ENCODE data around the gene CSNK1G2.

The CSNK1G2 gene

DNA sequence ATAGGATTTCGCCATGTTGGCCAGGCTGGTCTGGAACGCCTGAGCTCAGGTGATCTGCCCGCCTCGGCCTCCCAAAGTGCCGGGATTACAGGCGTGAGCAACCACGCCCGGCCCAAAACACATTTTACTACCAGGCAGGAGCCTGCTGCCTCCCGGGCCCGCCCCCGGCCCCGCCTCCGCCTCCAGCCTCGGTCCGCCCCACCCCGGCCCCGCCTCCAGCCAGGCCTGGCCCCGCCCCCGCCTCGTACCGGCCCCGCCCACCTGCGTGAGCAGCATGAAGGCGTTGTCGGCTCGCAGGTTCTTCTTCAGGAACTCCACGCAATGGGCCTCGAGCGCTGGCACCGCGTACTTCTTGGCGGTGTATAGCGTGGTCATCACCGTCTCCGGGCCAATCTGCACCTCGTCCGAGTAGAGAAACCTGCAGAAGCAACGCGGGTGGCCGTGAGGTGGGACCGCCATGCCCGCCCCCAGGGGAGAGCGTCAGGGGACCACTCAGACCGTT lies 51.8 kb downstream of the CSNK1G2 start:
- H3K36me3 ChIP-seq (ENCODE audit: control insufficient read depth, insufficient read depth, low read length): peaks cover 50% of the 10 kb centered on the region
- no peaks in the 10 kb centered on the region for H3K27me3 ChIP-seq (ENCODE audit: control insufficient read depth, insufficient read depth, low read length)
- H3K9ac ChIP-seq (ENCODE audit: low read depth, low read length): no peak overlapping the region
- no peaks in the 10 kb centered on the region for H3K4me1 ChIP-seq (ENCODE audit: control insufficient read depth, insufficient read depth, low read length)
- H3K4me3 ChIP-seq (ENCODE audit: low read depth, low read length): no peak overlapping the region
- H3K9me3 ChIP-seq (ENCODE audit: control insufficient read depth, insufficient read depth, low read length): no peaks in the 10 kb centered on the region
- H3K27ac ChIP-seq (ENCODE audit: low read depth, low read length): no peak overlapping the region

GRCh38 chr19:1997353-1998233 lies 56.6 kb downstream of the CSNK1G2 start:
- Histone ChIP-seq H3K27me3 (ENCODE audit: control insufficient read depth, insufficient read depth, low read length) (no peaks in the 10 kb centered on the region), H3K36me3 (ENCODE audit: control insufficient read depth, insufficient read depth, low read length) (peaks cover 33% of the 10 kb centered on the region), H3K4me1 (ENCODE audit: control insufficient read depth, insufficient read depth, low read length) (no peaks in the 10 kb centered on the region), H3K9ac (ENCODE audit: low read depth, low read length) (no peak overlapping the region), H3K9me3 (ENCODE audit: control insufficient read depth, insufficient read depth, low read length) (no peaks in the 10 kb centered on the region), H3K4me3 (ENCODE audit: low read depth, low read length) (no peak overlapping the region), H3K27ac (ENCODE audit: low read depth, low read length) (no peak overlapping the region)

DNA sequence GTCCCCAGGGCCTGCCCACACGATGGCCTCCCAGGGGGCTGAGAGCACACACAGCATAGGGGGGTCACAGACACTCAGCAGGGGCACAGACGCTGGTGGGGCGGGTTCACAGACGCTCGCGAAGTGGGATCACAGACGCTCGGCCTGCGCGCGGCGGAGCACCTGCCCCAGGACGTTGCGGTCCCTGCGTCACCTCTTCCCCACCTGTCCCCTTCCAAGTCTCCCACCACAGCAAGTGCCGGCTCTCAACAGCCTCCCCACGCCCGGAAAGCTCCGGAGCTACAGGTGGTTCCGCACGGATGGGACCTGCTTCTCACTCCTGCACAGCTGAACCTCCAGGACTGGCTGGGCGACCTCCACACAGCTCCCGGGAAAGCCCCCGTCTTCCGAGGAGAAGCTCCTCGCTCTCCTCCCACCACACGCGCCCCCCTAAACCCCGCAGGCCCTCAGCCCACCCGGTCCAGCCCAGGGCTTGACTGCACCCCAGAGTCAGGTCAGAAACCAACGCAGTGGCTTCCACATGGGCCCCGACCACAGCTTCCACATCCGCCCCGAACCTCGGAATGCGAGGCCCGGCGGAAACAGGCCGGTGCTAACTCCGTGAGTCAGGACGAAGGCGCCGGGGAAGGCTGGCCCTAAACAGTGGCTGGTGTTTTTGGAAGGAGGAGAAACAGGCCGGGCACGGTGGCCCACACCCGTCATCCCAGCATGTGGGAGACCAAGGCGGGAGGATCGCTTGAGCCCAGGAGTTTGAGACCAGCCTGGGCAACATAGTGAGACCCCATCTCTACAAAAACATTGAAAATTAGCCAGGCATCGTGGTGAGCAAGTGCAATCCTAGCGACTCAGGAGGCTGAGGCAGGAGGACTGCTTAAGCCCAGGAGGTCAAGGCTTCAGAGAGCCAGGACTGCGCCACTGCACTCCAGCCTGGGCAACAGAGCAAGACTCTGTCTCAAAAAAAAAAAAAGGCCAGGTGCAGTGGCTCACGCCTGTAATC lies 58.0 kb downstream of the CSNK1G2 start:
- H3K4me3 ChIP-seq (ENCODE audit: low read depth, low read length): no peak overlapping the region
- no peaks in the 10 kb centered on the region for H3K27me3 ChIP-seq (ENCODE audit: control insufficient read depth, insufficient read depth, low read length)
- no peak overlapping the region for H3K27ac ChIP-seq (ENCODE audit: low read depth, low read length)
- no peak overlapping the region for H3K9ac ChIP-seq (ENCODE audit: low read depth, low read length)
- peaks cover 34% of the 10 kb centered on the region for H3K36me3 ChIP-seq (ENCODE audit: control insufficient read depth, insufficient read depth, low read length)
- no peaks in the 10 kb centered on the region for H3K4me1 ChIP-seq (ENCODE audit: control insufficient read depth, insufficient read depth, low read length)
- no peaks in the 10 kb centered on the region for H3K9me3 ChIP-seq (ENCODE audit: control insufficient read depth, insufficient read depth, low read length)

- Histone ChIP-seq H3K4me3 (ENCODE audit: low read depth, low read length) (no peak overlapping the region), H3K36me3 (ENCODE audit: control insufficient read depth, insufficient read depth, low read length) (peaks cover 36% of the 10 kb centered on the region), H3K27me3 (ENCODE audit: control insufficient read depth, insufficient read depth, low read length) (no peaks in the 10 kb centered on the region), H3K9me3 (ENCODE audit: control insufficient read depth, insufficient read depth, low read length) (no peaks in the 10 kb centered on the region), H3K4me1 (ENCODE audit: control insufficient read depth, insufficient read depth, low read length) (no peaks in the 10 kb centered on the region), H3K9ac (ENCODE audit: low read depth, low read length) (no peak overlapping the region), H3K27ac (ENCODE audit: low read depth, low read length) (no peak overlapping the region)
Measured at GRCh38 chr19:1999856-2000515, 59.0 kb downstream of the CSNK1G2 start.

- no peak overlapping the region for H3K27ac ChIP-seq (ENCODE audit: low read depth, low read length)
- H3K27me3 ChIP-seq (ENCODE audit: control insufficient read depth, insufficient read depth, low read length): no peaks in the 10 kb centered on the region
- peaks cover 20% of the 10 kb centered on the region for H3K36me3 ChIP-seq (ENCODE audit: control insufficient read depth, insufficient read depth, low read length)
- H3K9me3 ChIP-seq (ENCODE audit: control insufficient read depth, insufficient read depth, low read length): no peaks in the 10 kb centered on the region
- H3K4me1 ChIP-seq (ENCODE audit: control insufficient read depth, insufficient read depth, low read length): no peaks in the 10 kb centered on the region
- H3K4me3 ChIP-seq (ENCODE audit: low read depth, low read length): no peak overlapping the region
- no peak overlapping the region for H3K9ac ChIP-seq (ENCODE audit: low read depth, low read length)
Measured at GRCh38 chr19:2003874-2004273, 62.9 kb downstream of the CSNK1G2 start.

GRCh38 chr19:2010135-2010668 lies 69.2 kb downstream of the CSNK1G2 start:
- Histone ChIP-seq H3K36me3 (ENCODE audit: control insufficient read depth, insufficient read depth, low read length) (0 out of 2 replicates have a peak, but pooled peaks cover 3% of the 10 kb centered on the region), H3K9ac (ENCODE audit: low read depth, low read length) (no peak overlapping the region), H3K4me1 (ENCODE audit: control insufficient read depth, insufficient read depth, low read length) (no peaks in the 10 kb centered on the region), H3K27ac (ENCODE audit: low read depth, low read length) (no peak overlapping the region), H3K4me3 (ENCODE audit: low read depth, low read length) (no peak overlapping the region), H3K27me3 (ENCODE audit: control insufficient read depth, insufficient read depth, low read length) (no peaks in the 10 kb centered on the region), H3K9me3 (ENCODE audit: control insufficient read depth, insufficient read depth, low read length) (no peaks in the 10 kb centered on the region)

DNA sequence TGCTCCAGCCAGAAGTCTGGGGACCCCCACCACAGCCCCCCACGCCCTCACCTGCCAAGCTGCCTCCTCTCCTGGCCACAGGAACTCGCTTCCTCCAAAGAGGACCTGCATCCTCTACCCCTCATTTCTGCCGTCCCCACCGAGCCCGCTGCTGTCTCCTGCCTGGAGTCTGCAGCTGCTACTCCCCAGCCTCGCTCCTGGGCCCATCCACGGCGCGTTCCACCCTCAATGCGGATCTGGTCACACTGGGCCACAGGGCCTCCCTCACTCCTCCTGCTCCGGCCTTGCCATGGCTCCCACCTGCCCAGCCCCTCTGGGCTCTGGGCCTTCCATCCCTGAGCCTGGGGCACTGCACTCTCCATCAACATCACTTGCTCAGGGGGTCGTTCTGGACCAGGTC lies 70.2 kb downstream of the CSNK1G2 start:
- no peak overlapping the region for H3K9ac ChIP-seq (ENCODE audit: low read depth, low read length)

GRCh38 chr19:2012941-2013682 lies 72.1 kb downstream of the CSNK1G2 start:
- Histone ChIP-seq H3K9ac (ENCODE audit: low read depth, low read length) (no peak overlapping the region), H3K27me3 (ENCODE audit: control insufficient read depth, insufficient read depth, low read length) (no peaks in the 10 kb centered on the region), H3K4me3 (ENCODE audit: low read depth, low read length) (no peak overlapping the region), H3K27ac (ENCODE audit: low read depth, low read length) (no peak overlapping the region), H3K36me3 (ENCODE audit: control insufficient read depth, insufficient read depth, low read length) (0 out of 2 replicates have a peak, but pooled peaks cover 3% of the 10 kb centered on the region), H3K4me1 (ENCODE audit: control insufficient read depth, insufficient read depth, low read length) (no peaks in the 10 kb centered on the region), H3K9me3 (ENCODE audit: control insufficient read depth, insufficient read depth, low read length) (no peaks in the 10 kb centered on the region)

More for the DNA sequence above, 70.2 kb downstream of the CSNK1G2 start:
- Histone ChIP-seq H3K27ac (ENCODE audit: low read depth, low read length) (no peak overlapping the region), H3K4me3 (ENCODE audit: low read depth, low read length) (no peak overlapping the region), H3K9me3 (ENCODE audit: control insufficient read depth, insufficient read depth, low read length) (no peaks in the 10 kb centered on the region), H3K4me1 (ENCODE audit: control insufficient read depth, insufficient read depth, low read length) (no peaks in the 10 kb centered on the region), H3K27me3 (ENCODE audit: control insufficient read depth, insufficient read depth, low read length) (no peaks in the 10 kb centered on the region), H3K36me3 (ENCODE audit: control insufficient read depth, insufficient read depth, low read length) (0 out of 2 replicates have a peak, but pooled peaks cover 3% of the 10 kb centered on the region)

DNA sequence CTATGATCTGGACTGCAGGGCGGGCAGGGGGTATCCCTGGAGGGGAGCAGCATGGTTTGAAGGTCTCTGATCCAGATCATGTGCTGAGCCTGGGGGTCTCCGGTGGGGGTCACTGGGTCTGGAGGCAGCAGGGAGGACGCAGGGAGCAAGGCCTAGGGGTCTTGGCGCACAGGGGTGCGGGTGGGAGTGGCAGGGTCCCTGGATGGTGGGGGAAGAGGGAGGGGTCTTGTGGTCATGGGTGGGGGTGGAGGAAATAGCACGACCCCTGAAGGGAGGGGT lies 72.7 kb downstream of the CSNK1G2 start:
- Histone ChIP-seq H3K9me3 (ENCODE audit: control insufficient read depth, insufficient read depth, low read length) (no peaks in the 10 kb centered on the region), H3K36me3 (ENCODE audit: control insufficient read depth, insufficient read depth, low read length) (0 out of 2 replicates have a peak, but pooled peaks cover 3% of the 10 kb centered on the region), H3K27me3 (ENCODE audit: control insufficient read depth, insufficient read depth, low read length) (no peaks in the 10 kb centered on the region), H3K9ac (ENCODE audit: low read depth, low read length) (no peak overlapping the region), H3K4me1 (ENCODE audit: control insufficient read depth, insufficient read depth, low read length) (no peaks in the 10 kb centered on the region), H3K27ac (ENCODE audit: low read depth, low read length) (no peak overlapping the region), H3K4me3 (ENCODE audit: low read depth, low read length) (no peak overlapping the region)

DNA sequence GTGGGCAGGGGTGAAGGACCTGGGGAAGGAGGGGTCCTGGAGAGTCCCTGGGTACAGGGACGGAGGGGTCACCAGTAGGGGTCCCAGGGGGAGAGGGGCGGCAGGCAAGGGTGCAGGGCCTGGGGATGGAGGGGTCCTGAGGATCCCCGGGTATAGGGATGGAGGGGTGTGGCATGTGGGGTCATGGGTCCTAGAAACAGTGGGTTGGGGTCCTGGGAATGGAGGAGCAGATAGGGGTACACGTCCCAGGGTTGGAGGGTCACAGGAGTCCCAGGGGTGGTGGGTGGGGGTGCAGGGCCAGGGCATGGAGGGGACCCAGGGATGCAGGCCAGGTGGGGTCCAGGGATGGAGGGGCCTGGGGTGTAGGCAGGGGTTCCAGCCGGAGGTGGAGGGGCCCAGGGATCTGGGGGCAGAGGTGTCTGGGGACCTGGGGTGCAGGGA lies 73.2 kb downstream of the CSNK1G2 start:
- no peak overlapping the region; the same call in 1 of the 2 replicates for H3K4me3 ChIP-seq (ENCODE audit: low read depth, low read length)
- no peaks in the 10 kb centered on the region for H3K4me1 ChIP-seq (ENCODE audit: control insufficient read depth, insufficient read depth, low read length)
- no peaks in the 10 kb centered on the region for H3K9me3 ChIP-seq (ENCODE audit: control insufficient read depth, insufficient read depth, low read length)
- no peak overlapping the region for H3K9ac ChIP-seq (ENCODE audit: low read depth, low read length)
- H3K36me3 ChIP-seq (ENCODE audit: control insufficient read depth, insufficient read depth, low read length): 0 out of 2 replicates have a peak, but pooled peaks cover 3% of the 10 kb centered on the region
- no peaks in the 10 kb centered on the region for H3K27me3 ChIP-seq (ENCODE audit: control insufficient read depth, insufficient read depth, low read length)
- H3K27ac ChIP-seq (ENCODE audit: low read depth, low read length): no peak overlapping the region

Data from HUES48 (cell line).